ENCODE measurements around the gene RASGEF1C. TPM values are rescaled to one million over a fixed set of nuclear protein-coding genes. Genes with fewer than 3 reads are reported as not detected.
A peak's percentile ranks its signal among the peaks of the same experiment; 100 is the strongest.
"Not testable (repeated sequence)": the region's sequence is repeated elsewhere in the genome, so short reads cannot be mapped to it uniquely, and the experiment has no call there.

The RASGEF1C gene
- total RNA-seq, 1 experiment from 2014 or later = 0.30 TPM

DNA sequence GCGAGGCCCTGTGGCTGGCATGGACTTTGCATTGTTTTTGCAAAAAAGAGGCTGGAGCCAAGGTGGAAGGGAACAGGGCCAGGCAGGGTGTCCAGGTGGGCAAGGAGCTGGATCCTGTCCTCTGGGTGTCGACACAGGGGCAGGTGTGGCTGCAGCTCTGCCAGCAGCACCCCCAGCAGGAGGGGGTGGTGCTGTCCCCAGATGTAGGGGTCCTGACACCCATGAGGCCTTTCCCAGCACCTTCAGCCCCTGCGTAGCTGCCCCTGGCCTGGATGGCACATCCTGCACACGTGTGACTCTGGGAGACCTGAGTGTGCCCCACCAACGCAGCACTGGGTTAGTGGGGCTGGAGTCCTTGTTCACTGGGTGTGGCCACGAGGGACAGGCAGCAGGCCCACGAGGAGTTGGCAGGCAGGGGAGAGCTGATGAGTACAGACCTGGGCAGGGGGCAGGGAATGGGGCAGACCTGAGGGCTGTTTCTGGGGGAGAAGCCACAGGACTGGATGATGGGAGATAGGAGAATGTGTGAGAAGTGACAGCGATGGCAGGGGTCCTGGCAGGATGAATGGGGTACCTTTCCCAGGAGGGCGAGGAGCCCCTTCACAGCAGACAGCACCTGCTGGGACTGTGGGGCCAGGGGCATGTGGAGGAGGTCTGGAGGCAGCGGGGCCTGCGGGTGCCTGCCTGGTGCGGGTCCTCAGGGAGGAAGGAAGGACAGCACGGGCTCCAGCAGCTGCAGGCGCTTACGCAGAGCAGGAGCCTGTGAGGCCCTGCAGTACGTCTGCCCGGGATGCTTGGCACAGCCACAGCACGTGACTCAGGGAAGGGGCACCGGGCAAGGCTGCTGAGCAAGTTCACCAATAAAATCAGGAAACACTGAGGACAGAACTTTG is 3.6 kb upstream of the RASGEF1C start:
- DNase-seq (ENCODE audit: extremely low read depth, low read depth) = no peak

DNA sequence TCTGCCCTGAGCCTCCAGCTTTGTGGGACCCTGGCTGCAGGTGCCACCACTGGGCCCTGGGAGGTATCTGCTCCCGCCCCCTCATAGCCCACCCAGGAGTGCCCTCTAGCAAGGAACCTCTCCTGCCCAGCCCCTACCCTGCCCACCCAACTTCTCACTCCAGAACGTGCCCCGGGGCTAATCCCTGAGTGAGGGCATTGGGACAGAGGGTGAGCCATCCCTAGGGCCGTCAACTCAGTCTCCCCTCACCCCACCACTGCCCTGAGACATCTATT is 2.7 kb upstream of the RASGEF1C start:
- DNase-seq (ENCODE audit: extremely low read depth, low read depth) = no peak

DNA sequence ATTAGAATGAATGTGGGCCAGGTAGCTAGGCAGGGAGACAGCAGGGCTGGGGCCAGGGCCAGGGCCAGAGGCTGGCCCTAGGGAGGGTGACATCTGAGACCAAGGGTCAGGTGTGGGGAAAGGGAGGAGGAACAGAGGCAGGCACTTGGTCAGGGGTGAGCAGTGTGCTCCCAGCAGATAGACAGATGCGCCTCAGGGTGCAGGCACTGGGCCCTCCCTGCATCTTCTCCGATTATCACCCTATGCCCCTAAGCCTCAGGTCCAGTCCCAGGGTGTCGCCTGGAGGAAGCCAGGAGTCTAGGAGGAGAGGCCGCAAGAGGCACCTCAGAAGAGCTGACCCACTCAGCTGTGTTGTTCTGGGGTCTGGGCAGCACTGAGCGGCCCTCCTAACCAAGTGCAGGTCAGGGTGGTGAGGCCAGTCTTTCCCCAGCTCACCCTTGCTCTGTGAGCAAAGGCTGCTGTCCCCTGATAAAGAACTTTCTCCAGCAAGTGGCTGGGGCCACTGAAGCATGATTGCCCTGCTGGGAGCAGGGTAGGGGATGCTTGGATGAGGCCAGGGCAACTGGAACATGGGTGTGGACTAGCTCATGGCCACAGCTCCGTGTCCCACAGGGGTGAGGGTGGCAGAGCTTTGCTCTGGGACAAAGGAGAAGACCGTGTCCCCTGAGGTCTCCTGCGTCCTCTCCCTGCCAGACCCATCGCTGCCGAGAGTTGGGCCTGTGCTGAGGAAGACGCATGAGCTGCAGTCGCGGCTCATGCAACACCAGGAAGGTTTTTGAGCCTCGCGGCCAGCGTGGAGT is 2.1 kb upstream of the RASGEF1C start:
- no peak for DNase-seq (ENCODE audit: extremely low read depth, low read depth)

DNA sequence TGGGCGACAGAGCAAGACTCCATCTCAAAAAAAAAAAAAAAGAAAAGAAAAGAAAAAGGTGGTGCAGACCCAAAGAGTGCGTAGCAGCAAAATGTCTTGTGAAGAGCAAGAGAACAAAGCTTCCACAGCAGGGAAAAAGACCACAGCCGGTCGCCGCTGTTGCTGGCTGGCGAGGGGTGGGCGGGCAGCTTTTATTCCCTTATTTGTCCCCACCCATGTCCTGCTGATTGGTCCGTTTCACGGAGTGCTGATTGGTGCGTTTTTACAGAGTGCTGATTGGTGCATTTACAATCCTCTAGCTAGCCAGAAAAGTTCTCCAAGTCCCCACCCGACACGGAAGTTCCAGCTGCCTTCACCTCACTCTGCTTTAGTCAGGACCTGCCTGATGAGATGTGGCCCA is 1.1 kb upstream of the RASGEF1C start:
- not testable (repeated sequence) for DNase-seq (ENCODE audit: extremely low read depth, low read depth)

DNA sequence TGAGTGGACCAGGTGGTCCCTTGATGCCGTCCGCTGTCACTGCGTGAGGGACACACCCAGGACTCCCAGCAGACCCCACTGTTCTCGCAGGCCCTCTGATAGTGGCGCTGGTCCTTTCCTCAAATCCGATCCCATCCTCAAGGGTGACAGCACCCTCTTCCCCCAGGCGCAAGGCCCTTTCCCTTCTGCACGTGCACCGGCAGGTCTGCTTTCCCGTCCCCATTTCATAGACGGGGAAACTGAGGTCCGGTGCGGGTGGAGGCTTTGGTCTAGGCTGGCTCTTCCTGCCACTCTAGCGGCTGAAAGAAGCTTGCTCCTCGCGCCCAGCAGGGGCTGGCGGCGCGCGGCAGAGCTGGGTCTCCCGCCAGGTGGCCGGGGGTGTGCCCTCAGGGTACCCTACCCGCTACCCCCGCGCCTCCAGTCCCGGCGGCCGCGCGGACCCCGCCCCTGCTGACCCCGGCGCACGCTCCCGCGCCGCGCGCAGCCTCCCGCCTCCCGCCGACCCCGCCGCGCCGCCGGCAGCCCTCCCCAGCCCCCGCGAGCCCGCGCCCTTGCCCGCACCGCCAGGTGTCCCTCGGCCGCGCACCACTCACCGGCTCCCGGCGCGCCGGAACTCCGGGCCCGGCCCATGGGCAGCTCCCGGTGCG is 453 bp downstream of the RASGEF1C start:
- DNase-seq (ENCODE audit: extremely low read depth, low read depth) = no peak

DNA sequence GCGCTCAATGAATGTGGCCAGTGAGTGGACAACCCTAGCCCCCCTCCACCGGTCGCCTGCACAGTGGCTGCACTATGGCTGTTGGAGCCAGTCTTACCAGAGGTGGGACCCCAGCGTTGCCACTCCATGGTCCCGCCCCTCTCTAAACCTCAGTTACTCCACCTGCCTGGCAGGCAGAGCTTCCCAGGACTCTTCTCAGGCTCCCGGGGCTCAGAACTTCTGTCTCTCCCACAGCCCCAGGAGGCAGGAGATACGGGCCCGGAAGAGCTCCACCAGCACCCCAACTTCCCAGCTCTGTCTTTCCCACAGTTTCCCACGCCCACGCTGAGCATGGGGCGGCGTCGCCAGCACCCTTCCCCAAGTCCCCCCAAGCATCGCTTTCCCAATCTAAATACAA is 975 bp downstream of the RASGEF1C start:
- no peak for DNase-seq (ENCODE audit: extremely low read depth, low read depth)

DNA sequence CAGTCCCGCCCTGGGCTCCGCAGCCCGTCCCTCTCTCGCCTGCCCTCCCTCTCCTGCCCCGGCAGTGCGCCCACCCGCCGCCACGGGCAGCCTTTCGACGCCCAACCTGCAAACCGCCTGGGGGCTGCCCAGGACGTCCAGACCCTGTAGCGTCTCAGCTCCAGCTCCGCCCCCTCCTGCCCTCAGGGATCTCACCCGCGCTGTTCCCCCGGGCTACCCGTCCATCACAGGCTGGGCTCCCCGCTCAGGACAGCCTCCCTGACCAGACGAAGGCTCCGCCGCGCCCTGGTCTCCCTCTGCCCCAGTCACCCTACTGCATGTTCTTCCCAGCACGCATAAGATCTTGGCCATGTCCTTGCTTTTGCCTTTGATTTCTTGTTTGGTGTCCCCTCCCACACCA is 1.4 kb downstream of the RASGEF1C start:
- DNase-seq (ENCODE audit: extremely low read depth, low read depth) = no peak

- no peak for DNase-seq (ENCODE audit: extremely low read depth, low read depth)
Observed at GRCh38 chr5:180206993-180207392, 2.0 kb downstream of the RASGEF1C start.

DNA sequence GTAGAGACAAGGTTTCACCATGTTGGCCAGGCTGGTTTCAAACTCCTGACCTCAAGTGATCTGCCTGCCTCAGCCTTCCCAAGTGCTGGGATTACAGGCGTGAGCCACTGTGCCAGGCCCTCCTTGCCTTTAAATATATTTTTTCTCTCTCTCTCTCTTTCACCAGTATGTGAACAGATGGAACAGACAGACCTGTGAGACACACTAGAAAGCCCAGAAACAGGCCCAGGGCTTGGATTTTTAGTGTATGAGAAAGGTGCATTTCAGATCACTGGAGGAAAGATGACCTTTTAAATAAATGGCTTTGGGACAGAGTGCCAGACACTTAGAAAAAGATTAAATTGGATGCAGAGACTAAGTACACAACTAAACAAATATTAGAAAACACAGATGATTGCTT is 3.1 kb downstream of the RASGEF1C start:
- DNase-seq (ENCODE audit: extremely low read depth, low read depth) = no peak

DNA sequence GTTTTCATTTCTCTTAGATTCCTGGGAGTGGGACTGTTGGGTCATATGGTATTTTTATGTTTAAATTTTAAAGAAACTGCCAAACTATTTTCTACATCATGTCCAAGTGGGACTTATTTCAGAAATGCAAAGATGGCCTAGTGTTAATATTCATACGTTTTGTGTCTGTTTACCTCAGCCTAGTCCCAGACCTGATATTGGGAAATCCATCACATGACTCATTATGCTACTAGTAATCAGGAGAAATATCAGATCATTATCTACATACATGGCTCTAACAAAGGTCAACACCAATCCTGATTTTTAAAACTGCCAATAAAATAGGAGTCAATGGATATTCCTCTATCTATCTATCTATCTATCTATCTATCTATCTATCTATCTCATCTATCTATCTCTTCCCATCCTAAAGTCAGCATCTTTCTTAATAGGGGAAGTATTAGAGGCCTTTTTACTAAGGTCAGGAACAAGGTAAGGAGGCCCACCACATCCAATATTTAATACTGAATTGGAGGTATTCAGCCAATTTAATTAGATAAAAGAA is 4.7 kb downstream of the RASGEF1C start:
- DNase-seq (ENCODE audit: extremely low read depth, low read depth) = no peak

- no peak for DNase-seq (ENCODE audit: extremely low read depth, low read depth)
Observed at GRCh38 chr5:180202939-180203573, 6.0 kb downstream of the RASGEF1C start.

GRCh38 chr5:180201051-180201987 is 7.7 kb downstream of the RASGEF1C start:
- DNase-seq (ENCODE audit: extremely low read depth, low read depth) = peak; percentile 41

GRCh38 chr5:180199390-180199789 is 9.6 kb downstream of the RASGEF1C start:
- no peak for DNase-seq (ENCODE audit: extremely low read depth, low read depth)

GRCh38 chr5:180198208-180198607 is 10.8 kb downstream of the RASGEF1C start:
- no peak for DNase-seq (ENCODE audit: extremely low read depth, low read depth)

GRCh38 chr5:180197016-180197702 is 11.9 kb downstream of the RASGEF1C start:
- DNase-seq (ENCODE audit: extremely low read depth, low read depth) = no peak

DNA sequence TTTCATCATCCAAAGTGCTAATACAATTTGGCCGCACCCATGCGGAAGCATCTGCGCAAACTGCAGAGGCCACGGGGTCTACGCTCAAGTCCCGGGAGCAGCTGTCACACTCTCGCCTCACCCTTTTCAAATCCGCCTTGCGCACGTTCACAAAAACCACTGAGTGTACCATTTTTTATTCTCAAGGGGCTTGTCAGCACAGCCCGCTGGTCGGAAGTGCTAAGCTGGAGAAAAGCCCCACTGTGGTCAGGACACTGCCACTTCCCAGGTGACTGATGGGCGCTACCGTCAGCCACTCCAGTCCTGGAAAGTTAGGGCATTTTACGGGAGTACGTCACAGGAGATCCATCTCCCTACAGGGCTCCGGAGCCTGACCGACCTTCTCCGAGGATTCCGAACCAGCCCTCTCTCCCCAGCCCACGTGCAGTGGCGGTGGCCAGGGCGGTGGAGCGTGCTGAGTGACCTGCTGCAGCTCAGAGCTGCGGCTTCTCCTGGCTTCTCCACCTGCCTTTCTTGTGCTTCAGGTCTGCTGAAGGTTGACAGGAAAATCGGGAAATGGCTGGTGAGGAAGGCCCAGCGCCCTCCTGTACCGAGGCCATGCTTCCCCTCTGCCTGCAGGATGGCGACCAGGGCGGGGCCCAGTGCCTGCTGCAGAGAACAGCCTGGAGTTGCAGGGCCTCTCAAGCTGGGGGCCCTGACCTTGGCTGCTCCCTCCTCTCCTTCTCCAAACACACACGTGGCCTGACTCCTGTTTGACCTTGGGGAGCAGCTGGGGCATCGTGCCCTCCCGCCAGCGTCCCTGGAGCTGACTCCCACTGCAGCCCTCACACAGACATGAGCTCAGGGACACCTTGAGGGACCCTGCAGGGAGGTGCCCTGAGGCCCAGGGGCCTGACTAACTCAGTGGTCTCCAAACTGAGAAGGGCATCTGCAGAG is 14.3 kb downstream of the RASGEF1C start:
- no peak for DNase-seq (ENCODE audit: extremely low read depth, low read depth)

DNA sequence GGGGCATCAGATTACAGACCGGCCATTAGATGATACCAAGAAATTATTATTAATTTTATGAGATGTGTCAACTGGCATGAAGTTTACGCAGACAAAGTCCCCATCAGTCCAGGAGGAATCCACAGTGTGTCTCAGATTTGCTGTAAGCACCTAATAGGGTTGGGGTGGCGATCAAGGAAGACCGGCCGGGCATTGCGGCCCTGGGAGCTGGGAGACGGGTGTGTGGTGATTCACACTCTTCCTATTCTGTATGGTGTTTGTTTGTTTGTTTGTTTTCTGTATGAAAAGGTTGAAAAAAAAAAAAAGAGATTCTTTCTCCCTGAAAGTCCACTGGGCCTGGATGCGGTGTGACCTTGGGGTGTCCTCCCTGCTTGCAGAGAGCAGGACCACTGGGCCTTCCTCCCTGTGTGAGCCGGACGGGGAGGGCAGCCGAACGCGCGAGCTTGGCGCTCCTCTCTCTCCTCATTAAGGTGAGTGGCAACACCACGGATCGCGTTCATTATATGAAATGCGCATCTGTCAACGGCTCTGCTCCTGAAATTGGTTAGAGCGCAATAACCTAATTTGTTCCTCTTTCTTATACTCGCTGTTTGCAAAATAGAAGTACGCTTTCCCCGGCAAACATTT is 15.1 kb downstream of the RASGEF1C start:
- DNase-seq (ENCODE audit: extremely low read depth, low read depth) = no peak

DNA sequence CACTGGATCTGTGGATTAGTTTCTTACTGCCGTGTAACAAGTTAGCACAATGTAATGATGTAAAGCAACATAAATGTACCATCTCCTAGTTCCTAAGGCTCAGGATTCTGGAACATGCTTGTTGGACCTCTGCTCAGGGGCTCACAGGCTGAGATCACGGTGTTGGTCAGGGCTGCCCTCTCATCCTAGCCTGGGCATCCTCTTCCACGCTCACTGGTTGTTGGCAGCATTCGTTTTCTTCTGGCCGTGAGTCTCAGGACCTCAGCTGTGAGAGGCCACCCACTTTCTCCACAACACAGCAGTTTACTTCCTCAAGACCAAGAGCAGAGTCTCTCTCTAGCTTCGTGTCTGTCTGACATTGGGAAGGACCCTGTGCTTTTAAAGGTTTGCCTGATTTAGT is 17.3 kb downstream of the RASGEF1C start:
- no peak for DNase-seq (ENCODE audit: extremely low read depth, low read depth)

Data from NCI-H460 (cell line).